SK-N-MC (cell line): ENCODE results near the gene EFR3B.

Experiments used
- EZH2 ChIP-seq: fragments of 200-600 bp; sonication (generic); IDR thresholded peaks from one replicate; pipeline ENCODE4 v1.6.1; 2017; ENCODE audit warnings: antibody characterized with exemption
- FOXP2 ChIP-seq: optimal IDR thresholded peaks from 2 replicates; pipeline ENCODE3; 2011; ENCODE audit warnings: mild to moderate bottlenecking, moderate library complexity; ENCODE audit not compliant: insufficient read depth; ENCODE audit errors: extremely low read length, control extremely low read depth
- POLR2AphosphoS5 ChIP-seq: IDR thresholded peaks from 2 replicates; pipeline ENCODE4 v1.6.1; 2012; ENCODE audit warnings: mild to moderate bottlenecking, low read depth, low read length, borderline replicate concordance

GRCh38 chr2:25204190-25204838, 162.4 kb downstream of the EFR3B start:
- TF ChIP-seq POLR2AphosphoS5 (no peak), EZH2 (no peak), FOXP2 (no peak)
